HS-27A (cell line): ENCODE measurements around the gene SPINT2.
"Not testable (repeated sequence)": the region's sequence is repeated elsewhere in the genome, so short reads cannot be mapped to it uniquely, and the experiment has no call there.

ENCODE experiments used
- DNase-seq: peaks from one replicate; pipeline ENCODE4 v3.0.0-alpha.2; 2012; ENCODE audit warnings: low read depth, missing footprints

SPINT2 gene

DNA sequence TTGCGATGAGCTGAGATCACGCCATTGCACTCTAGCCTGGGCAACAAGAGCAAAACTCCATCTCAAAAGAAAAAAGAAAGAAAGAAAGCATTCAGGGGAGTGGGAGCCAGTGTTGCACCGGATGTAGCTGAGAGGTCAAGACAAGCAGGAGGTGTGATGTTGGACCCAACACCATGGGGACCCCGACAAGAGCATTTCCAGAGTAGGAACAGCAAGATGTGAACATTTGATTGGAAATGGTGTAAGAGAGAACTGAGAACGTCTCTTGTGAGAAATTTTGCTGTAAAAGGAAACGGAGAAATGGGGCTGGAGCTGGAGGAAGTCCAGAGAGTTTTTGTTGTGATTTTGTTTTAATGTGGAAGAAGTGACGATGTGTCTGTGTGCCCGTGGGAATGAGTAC is 24.6 kb upstream of the SPINT2 start:
- DNase-seq = no peak

DNA sequence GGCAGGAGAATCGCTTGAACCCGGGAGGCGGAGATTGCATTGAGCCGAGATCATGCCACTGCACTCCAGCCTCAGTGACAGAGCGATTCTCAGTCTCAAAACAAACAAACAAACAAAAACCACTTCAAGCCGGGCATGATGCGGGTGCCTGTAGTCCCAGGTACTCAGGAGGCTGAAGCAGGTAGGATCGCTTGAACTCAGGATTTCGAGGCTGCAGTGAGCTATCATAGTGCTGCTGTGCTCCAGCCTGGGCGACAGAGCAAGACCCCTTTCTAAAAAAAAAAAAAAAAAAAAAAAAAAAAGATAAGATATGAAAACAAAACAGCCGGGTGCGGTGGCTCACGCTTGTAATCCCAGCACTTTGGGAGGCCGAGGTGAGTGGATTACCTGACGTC is 21.1 kb upstream of the SPINT2 start:
- no peak for DNase-seq

DNA sequence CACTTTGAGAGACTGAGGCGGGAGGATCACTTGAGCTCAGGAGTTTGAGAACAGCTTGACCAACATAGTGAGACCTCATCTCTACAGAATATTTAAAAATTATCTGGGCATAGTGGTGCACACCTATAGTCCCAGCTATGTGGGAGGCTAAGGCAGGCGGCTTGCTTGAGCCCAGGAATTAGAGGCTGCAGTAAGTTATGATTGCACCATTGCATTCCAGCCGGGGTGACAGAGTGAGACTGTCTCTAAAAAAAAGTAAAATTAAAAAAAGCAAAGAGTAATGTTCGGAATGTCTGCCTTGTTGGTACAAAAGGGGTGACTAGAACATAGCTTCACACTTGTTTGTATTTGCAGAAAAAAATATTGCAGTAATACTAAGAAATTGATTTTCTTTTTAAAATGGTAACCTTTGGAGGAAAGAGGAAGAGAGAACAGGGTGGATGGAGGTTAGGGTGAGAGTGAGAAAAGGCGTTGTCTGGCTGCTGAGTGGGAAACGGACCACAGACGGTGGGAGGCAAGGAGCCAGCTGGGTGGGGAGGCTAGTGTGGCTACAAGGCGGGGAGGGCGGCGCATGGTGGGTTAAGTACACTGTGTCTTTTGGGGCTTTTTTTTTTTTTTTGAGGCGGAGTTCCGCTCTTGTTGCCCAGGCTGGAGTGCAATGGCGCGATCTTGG is 18.4 kb upstream of the SPINT2 start:
- DNase-seq = no peak

DNA sequence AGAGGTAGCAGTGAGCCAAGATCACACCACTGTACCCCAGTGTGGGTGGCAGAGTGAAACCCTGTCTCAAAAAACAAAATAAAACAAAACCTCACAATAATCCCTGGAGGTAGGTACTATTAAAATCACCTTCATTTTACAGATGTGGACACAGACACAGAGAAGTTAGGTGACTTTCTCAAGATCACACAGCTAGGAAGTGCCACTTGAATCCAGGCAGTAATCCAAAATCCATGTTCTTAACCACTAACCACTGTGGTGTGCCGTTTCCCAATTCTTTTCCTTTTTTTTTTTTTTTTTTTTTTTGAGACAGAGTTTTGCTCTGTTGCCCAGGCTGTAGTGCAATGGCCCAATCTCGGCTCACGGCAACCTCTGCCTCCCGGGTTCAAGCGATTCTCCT is 17.2 kb upstream of the SPINT2 start:
- no peak for DNase-seq

DNA sequence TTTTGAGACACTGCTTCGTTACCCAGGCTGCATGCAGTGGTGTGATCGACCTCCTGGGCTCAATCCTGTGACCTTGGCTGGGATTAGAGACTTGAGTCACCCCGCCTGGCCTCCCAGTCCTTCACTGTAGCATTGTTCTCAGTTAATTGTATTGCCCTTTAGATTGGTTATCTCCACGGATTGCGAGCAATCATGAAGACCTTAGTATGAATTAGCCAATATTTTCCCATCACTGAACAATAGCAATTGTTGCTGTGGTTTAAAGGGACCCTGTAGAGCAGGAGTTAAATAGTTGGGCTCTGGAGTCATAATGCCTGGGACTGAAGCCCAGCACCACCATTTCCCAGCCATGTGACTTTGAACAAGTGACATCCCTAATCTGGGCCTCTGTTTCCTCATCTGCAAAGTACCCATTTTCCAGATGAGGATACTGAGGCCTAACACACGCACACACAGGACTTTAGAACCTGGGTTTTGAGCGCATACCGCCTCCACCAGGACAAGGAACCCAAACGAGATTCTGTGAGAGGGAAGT is 16.6 kb upstream of the SPINT2 start:
- no peak for DNase-seq

DNA sequence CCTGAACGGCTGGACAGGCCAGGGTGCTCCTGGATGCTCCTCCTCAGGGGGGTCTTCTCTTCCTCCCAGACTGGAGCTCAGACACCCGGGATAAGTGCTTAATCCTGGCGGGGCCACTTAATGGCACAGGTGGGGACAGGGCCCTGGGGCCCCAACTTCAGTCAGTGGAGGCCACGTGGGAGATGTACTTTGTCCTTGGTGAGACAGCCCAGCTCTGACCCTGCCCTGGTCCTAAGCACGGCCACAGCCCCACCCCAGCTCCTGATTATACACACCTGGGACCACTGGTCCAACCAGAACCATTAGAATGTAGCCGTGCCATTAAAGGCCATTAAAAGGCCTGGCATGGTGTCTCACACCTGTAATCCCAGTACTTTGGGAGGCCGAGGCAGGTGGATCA is 16.0 kb upstream of the SPINT2 start:
- no peak for DNase-seq

DNA sequence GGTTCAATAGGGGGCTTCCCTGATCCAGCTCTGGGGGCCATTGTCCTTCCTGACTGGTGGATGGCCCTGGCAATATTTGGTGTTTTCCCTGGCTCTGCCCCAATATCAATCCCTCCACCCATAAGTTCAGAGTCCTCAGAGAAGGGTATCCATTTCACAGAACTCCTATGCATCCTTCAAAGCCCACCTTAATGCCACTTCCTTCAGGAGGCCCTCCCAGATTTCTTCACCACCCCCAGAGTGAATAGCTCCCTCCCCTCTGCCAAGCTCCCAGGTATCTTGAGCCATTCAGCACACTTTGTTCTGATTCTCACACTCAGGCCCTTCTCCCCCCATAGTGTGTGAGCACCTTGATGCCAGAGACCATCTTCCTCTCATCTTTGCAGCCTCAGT is 13.9 kb upstream of the SPINT2 start:
- no peak for DNase-seq

DNA sequence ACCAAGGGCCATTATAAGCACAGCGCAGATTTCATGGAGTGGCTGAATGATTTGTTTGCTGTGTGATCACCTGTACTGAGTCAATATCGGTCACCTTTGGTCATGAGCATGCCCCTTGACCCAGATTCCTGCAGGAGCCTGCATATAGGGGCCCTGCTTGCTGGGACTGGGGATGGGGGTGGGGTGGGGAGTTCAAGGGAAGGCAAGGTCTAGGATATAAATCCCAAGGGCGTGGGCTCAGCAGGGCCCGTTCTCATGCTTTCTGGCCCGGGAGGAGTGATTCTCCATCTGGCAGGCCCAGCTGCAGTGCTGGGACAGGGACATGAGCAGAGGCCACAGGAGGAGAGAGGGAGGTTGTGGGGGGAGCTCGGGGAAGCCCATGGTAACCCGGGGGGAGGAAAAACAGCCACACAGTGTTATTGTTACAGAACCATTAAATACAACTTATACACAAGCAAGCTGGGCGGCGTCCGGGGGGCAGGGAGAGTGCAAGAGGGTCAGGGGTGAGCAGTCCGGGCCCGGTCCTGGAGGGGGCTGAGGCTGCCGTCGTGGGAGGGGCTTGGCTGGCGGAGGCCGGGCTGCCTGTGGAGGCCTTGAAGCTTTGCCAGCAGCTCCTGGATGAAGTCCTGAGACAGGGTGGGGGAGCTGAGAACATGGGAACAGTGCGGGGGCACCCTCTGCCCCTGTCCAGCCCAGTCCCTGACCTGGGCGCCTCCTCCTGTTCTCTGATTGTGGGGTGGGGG is 13.4 kb upstream of the SPINT2 start:
- DNase-seq = no peak

DNA sequence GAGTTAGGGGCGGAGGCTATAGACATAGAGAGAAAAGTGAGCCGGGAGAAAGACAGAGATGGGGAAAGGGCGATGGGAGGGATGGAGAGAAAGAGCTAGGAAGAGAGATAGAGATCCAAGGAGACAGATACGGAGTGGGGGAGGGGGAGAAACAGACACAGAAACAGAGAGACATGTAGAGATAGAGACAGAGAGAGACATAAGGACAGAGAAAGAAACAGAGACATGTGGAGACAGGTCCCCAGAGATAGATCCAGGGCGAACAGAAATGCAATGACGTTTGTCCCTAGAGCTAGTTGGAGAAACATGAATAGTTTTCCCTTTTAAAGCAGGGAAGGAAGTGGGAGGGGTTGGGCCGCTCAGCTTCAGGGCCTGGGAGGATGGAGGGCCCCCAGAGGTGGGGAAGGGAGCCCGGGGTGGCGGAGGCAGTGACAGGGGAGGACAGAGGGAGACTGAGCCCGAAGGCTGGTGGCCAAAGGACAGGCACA is 12.8 kb upstream of the SPINT2 start:
- DNase-seq = no peak

DNA sequence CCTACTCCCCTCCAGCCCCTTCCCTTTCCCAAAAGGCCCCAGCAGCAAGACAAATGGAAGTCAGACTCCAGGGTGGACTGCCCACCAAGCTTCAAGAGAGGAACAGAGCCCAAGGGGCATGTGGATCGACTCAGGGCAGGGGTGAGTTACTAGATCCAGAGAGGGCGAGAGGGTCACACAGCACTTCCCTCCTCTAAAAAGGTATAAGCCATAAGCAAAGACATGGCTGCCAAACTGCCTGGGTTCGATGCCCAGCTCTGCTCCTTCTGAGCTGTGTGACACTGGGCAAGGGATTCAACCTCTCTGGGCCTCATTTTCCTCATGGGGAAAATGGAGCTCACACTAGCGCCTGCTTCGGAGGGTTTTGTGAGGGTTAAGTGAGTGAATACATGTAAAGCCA is 12.0 kb upstream of the SPINT2 start:
- no peak for DNase-seq

DNA sequence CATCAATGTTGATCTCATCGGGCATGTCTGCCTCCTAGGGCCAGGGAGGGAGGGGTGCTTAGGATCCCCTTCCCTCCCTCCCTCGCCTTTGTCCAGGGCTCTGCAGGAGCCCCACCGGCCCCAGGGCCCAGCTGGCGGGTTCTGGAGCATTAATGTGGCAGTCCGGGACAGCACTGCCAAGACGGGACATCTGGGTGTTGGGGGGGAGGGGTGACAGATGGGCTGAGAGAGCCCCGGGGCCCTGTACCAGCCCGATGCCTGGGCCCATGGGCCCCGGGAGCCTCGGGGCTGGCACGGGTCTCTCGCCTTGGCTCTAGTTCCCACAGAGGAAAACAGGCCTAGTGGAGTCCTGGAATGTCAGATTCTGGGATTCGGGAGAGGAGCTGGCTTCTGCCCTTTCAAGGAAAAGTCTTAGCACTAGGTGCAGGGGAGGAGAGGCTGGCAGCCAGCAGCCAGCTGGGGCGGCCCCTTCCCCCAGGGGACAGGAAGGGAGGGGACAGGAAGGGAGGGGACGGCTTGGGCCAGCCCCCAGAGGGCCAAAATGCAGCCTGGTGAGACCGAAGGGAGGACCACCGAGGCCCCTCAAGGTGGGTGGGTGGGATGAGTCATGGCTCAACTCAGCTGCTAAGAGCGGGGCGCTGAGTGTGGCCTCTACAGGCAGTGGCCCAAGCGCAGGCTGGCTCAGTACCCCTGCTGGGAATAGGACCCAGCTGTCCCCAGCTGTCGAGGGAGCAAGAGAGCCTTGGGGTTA is 11.3 kb upstream of the SPINT2 start:
- DNase-seq = no peak

DNA sequence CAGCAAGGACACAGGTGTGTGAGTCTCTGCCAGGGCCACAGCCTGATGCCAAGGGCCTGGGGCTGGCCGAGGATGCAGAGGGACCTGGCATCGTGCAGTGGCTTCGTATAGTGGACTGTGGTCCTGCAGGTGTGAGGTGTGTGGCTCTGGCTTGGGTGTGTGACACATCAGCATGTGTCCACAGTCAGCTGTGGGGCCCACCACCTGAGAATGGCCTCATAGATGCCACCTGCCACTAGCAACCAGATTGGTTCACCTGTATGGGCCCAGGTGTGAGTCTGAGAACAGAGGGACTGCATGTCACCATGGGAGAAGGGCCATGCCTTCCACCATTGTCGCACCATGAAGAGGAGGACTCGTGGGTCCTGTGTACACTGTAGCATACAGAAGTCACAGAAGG is 10.6 kb upstream of the SPINT2 start:
- no peak for DNase-seq

DNA sequence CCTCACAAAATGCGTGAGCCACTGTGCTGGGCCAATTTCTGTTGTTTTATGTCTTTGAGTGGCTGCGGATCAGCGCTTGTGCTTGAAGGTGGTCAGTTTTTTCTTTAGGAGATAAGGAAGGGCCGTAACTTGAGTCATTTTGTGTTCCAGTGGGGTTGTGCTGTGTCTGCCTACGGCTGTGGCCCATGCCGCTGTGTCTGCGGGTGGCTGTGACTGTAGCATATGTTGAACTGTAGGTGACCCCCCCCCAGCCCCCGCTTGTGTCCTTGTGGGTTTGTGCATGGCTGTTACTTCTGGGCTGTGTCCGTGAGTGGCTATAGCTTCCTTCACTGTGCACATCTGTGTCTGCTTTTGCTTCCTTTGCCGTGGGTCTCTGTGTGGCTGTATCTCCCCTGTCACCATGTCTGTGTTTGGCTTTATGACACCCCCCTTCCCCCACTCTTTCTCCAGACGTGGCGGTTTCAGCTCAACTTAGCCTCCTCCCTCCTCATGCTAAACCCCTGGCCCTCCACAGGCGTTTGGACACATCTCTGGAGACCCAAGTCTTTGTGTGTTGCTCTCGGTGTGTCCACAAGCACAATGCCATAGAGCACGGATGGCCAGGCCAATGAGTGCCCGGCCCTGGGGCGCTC is 8.9 kb upstream of the SPINT2 start:
- DNase-seq = no peak

DNA sequence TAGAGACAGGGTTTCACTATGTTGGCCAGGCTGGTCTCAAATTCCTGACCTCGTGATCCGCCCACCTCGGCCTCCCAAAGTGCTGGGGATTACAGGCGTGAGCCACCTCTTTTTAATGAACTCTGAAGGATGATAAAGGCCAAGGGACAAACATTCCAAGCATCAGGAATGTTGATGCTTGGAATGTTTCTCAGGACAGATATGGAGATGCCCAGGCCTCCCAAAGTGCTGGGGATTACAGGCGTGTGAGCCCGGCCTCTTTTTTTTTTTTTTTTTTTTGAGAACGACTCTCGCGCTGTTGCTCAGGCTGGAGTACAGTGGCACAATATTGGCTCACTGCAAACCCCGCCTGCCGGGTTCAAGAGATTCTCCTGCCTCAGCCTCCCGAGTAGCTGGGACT is 2.4 kb upstream of the SPINT2 start:
- DNase-seq = not testable (repeated sequence)

DNA sequence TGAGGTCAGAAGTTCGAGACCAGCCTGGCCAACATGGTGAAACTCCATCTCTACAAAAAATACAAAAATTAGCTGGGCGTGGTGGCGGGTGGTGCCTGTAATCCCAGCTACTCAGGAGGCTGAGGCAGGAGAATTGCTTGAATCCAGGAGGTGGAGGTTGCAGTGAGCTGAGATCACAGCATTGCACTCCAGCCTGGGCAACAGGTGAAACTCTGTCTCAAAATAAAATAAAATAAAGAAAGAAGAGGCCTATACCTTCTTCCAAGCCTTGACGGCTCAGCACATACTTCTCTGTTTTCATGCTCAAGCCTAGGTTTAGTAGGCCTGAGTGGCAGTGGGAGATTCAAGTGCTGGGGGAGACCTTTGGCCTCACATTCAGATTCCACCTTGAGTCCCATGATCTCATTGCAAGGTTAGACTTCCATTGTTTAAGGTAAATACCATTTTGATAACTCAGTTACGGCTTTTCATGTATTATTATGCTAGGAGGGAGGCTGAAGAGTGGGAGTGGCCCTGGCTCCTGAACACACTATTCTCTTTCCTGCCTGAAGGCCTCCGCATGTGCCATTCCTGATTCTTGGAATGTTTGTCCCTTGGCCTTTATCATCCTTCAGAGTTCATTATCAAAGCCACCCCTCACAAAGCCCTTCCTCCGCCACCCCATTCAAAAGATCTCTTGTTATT is 1.6 kb upstream of the SPINT2 start:
- no peak for DNase-seq

DNA sequence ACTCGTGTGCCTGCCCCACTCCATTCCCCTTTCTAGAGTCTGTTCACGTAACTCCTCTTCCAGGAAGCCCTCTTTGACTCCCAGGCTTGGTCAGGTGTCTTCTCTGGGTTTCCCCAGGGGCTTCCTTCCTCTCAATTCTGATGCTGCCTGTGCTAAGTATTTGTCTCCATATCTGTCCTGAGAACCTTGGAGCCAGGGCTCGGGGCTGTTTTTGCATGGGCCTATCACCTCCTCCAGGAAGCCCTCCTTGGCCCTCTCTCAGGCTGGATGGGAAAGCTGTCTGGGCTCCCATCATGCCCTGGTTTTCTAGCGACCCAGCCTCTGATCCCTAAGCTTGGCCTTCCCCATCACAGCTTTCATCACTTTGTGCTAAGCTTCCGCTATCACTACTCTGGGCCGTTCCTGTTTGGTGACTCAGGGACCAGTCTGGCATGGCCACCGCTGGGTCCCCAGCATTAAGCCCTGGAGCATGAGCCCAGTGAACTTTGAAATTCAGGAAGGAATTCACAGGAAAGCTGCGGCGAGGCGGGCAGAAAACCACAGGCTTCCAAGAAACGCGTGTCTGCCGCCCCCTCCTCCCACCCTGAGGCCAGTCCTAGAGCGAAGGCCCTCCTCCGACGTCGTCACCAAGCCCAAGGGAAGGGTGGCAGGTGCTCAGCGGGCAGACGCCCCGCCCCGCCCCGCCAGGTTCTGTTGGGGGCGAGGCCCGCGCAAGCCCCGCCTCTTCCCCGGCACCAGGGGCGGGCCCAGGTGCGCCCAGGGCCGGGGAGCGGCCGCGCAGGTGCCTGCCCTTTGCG is 486 bp upstream of the SPINT2 start:
- DNase-seq = no peak

DNA sequence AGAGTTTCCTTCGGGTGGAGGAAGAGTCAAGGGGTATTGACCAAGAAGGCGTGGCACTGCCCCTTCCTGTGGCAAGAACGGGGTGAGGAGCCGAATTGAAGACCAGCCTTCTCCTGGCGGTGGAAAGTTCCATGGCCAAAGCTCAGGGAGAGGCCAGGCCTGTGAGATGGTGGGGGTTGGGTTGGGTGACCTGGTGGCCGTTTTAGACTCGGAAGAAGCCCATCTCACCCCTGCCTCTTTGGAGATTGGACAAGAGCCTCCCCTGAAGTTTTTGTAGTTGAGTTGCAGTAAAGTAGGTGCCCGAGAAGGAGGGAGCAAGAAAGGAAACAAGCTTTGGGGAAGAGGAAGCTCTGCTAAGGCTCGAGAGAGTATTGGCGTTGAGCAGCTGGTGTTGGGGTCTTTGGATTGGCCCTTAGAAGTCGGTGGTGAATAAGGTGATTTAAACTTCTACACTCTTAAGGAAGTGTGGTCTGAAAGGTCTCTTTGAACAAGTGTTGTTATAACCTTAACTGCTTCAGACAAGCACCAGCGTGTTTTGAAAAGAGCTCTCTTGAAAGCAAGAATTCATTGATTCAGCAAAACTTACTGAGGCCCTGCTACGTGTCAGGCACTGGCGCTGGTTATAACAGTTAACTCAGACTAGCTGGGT is 964 bp downstream of the SPINT2 start:
- no peak for DNase-seq

DNA sequence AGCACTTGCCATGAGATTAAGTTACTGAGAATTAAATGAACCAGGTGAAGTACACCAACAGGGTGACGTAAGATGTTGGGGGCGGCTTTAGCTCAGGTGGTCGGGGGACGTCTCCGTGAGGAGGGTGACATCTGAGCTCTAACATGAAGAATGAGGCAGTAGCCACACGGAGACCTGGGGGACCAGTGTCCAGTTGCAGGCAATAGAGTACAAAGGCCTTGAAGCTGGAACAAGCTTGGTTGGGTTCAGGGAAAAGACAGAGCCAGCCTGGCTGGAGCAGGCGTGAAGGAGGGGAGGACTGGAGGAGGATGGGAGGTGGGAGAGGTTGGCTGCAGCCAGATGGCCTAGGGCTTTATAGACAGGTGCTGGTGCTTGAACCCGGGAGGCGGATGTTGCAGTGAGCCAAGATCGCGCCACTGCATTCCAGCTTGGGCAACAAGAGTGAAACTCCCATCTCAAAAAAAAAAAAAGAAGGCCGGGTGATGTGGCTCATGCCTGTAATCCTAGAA is 1.6 kb downstream of the SPINT2 start:
- DNase-seq = no peak

DNA sequence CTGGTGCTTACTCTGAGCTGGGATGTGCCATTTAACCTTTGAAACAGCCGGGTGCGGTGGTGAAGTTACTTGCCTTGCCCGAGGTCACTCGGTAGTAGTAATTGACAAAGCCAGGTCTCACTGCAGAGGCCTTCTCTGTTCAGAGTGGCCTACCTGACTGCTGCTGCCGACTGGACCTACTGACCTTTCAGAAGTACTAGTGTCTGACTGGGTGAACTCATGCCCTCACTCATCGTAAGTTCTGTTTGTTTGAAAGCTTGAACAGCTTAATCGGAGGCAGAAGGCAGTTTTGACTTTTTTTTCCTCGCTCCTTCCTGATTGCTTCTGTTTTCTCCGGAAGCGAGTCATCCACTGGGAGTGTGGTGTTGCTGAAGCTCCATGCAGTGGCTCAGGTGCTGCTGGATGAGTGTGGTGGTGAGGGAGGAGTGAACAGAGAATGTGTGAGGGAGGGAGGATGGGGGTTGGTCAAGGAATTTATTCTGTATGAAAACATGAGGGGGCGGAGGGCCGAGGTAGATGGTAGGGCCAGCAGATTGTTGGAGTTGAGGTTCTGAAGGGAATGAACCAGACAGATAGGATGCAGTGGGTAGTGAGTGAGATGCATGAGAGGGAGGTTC is 2.7 kb downstream of the SPINT2 start:
- no peak for DNase-seq
